Ovary (tissue), 9 donors: ENCODE measurements around the gene SLC15A5. TPM values are rescaled to one million over a fixed set of nuclear protein-coding genes. Genes with fewer than 3 reads are reported as not detected.

Experiments used
- DNase-seq, 5 donors: peaks; one replicate each; pipeline ENCODE4 v3.0.0-alpha.2; 2019 to 2020
- H3K27ac ChIP-seq, 2 donors: fragments of 200-600 bp; one replicate each; pipeline versions ENCODE4 v1.5.1 to v1.8.0; 2019 to 2022
- H3K27me3 ChIP-seq: fragments of 200-600 bp; one replicate; pipeline ENCODE4 v1.8.0; 2022
- H3K36me3 ChIP-seq: fragments of 200-600 bp; sonication (generic); one replicate; pipeline ENCODE4 v1.5.1; 2019
- H3K4me1 ChIP-seq: one replicate; pipeline ENCODE4 v1.8.1; 2013; ENCODE audit warnings: mild to moderate bottlenecking, moderate library complexity; ENCODE audit not compliant: insufficient read depth
- H3K4me3 ChIP-seq: fragments of 200-600 bp; sonication (generic); one replicate; pipeline ENCODE4 v1.5.1; 2017
- H3K9me3 ChIP-seq, 2 donors: fragments of 200-600 bp in 1 of 2; sonication (generic) in 1 of 2; one replicate each; pipeline versions ENCODE4 v1.5.1 to v1.8.1; 2013 to 2019; ENCODE audit warnings: mild to moderate bottlenecking in 1 of 2, moderate library complexity in 1 of 2
- EP300 ChIP-seq: sonication (generic); formaldehyde crosslinking; IDR thresholded peaks from one replicate; pipeline ENCODE4 v1.6.1; 2017; ENCODE audit warnings: antibody characterized with exemption
- POLR2A ChIP-seq: fragments of 450-650 bp; IDR thresholded peaks from one replicate; pipeline ENCODE4 v1.6.1; 2017; ENCODE audit warnings: antibody characterized with exemption, mild to moderate bottlenecking, moderate library complexity
- WGBS, 3 donors: extraction: QIAGEN DNeasy Blood & Tissue Kit in 1 of 3; methylation state at CpG; one replicate each; pipeline versions ENCODE4 v1.1.5 to v1.1.7; 2013 to 2017; 5-methylcytosine and 5-hydroxymethylcytosine counted together
- intact Hi-C, 4 donors: fragments of 100-400 bp; cut with DNase I; formaldehyde crosslinking; loops; one replicate each; pipeline versions ENCODE4 v1.11.0 to v1.15.1; 2022 to 2023
- polyA plus RNA-seq, 2 donors: library from polyadenylated mRNA; stranded (reverse); fragments of 200-250 nt in 1 of 2; fragments of 350-450 nt in 1 of 2; fragmentation: Illumina TruSeq in 1 of 2; extraction: RNeasy Lipid Tissue Mini Kit (QIAGEN cat#74804) in 1 of 2; gene quantifications; one replicate each; pipeline ENCODE4 v1.2.3, GENCODE V29; 2013 to 2014
- total RNA-seq, 7 donors: library from RNA; depleted of rRNA in 2 of 7; stranded (reverse); fragments of >200 nt in 2 of 7; fragmentation: NEBNext Ultra II Directional in 3 of 7; extraction: Animal tissue kit (Norgen Biotek cat#: 25700) in 3 of 7; gene quantifications; one replicate each; pipeline versions ENCODE4 v1.1.0 to v1.2.4, GENCODE V29; 2016 to 2023
- TF ChIP-seq, protein P1 (sequence below), 3 donors: fragments of 450-650 bp in 2 of 3; fragments of 200-600 bp in 1 of 3; IDR thresholded peaks; one replicate each; pipeline versions ENCODE4 v1.5.1 to v1.8.0; 2016 to 2022; ENCODE audit warnings: antibody characterized with exemption in 3 of 3, mild to moderate bottlenecking in 1 of 3
- donor health status: DM: no; HTN: no; CAD: no; lungs with moderate emphysema.
- donor health status: DM: no; HTN: no; CAD: no.
- donor health status: Bipolar disorder and iron deficiency.
- donor health status: DM: yes; HTN: yes; CAD: no.
- donor health status: DM: no; HTN: no; CAD: no.
- donor health status: DM: yes; HTN: yes; CAD: no.

SLC15A5 gene
- total and polyA plus RNA-seq, 9 donors = not detected

- no peak for DNase-seq
- no peaks in the 10 kb centered on the region for H3K4me1 ChIP-seq
- H3K27me3 ChIP-seq = no peaks in the 10 kb centered on the region
- 45 to 70% (median 57%) methylated on average over 2 of the region's 2 CpGs for WGBS, 3 donors
- TF ChIP-seq, protein P1, sequence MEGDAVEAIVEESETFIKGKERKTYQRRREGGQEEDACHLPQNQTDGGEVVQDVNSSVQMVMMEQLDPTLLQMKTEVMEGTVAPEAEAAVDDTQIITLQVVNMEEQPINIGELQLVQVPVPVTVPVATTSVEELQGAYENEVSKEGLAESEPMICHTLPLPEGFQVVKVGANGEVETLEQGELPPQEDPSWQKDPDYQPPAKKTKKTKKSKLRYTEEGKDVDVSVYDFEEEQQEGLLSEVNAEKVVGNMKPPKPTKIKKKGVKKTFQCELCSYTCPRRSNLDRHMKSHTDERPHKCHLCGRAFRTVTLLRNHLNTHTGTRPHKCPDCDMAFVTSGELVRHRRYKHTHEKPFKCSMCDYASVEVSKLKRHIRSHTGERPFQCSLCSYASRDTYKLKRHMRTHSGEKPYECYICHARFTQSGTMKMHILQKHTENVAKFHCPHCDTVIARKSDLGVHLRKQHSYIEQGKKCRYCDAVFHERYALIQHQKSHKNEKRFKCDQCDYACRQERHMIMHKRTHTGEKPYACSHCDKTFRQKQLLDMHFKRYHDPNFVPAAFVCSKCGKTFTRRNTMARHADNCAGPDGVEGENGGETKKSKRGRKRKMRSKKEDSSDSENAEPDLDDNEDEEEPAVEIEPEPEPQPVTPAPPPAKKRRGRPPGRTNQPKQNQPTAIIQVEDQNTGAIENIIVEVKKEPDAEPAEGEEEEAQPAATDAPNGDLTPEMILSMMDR (IDR thresholded peaks at IDR 0.05) = no peak
- TF ChIP-seq EP300 (no peak), POLR2A (no peak)
- intact Hi-C loops = no loop called here
- H3K9me3 ChIP-seq = no peaks in the 10 kb centered on the region
- H3K27ac ChIP-seq = no peak overlapping the region
- H3K36me3 ChIP-seq = no peaks in the 10 kb centered on the region
- no peak overlapping the region for H3K4me3 ChIP-seq
These were observed 4.6 kb upstream of the SLC15A5 start for GRCh38 chr12:16282081-16282480.

- H3K4me3 ChIP-seq = no peak overlapping the region
- TF ChIP-seq EP300 = no peak
- TF ChIP-seq, protein P1 (IDR thresholded peaks at IDR 0.05) = no peak
- no peak for TF ChIP-seq POLR2A
- WGBS, 3 donors = 63 to 82% (median 68%) methylated on average over 3 of the region's 3 CpGs
- no peak for DNase-seq
- no peaks in the 10 kb centered on the region for H3K36me3 ChIP-seq
- H3K9me3 ChIP-seq = no peaks in the 10 kb centered on the region
- no peaks in the 10 kb centered on the region for H3K4me1 ChIP-seq
- intact Hi-C loops = no loop called here
- H3K27me3 ChIP-seq = no peaks in the 10 kb centered on the region
- H3K27ac ChIP-seq = no peak overlapping the region
These were observed 3.7 kb upstream of the SLC15A5 start for GRCh38 chr12:16281157-16281556.

DNA sequence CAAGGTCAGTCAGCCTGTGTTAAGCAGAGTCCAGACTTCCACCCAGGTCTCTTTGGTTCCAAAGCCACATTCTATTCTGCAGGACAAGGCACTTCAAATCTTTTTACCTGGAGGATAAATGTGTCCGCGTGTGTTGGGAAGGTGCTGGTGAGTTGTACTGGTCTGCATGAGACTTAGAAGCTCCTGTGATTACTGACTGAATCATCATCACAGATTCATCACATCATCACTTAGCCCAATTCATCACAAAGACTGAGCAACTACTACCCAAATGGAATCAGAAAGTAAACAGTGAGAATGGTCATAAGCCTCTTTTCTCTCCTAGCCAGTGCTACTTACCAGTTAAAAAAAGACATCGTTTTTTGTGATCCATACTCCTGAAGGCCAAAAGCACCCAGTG is 5.3 kb downstream of the SLC15A5 start:
- H3K27ac ChIP-seq = no peak overlapping the region
- no peaks in the 10 kb centered on the region for H3K9me3 ChIP-seq
- H3K4me1 ChIP-seq = no peaks in the 10 kb centered on the region
- H3K36me3 ChIP-seq = no peaks in the 10 kb centered on the region
- no peaks in the 10 kb centered on the region for H3K27me3 ChIP-seq
- intact Hi-C loops = no loop called here
- 65 to 80% (median 78%) methylated on average over 3 of the region's 3 CpGs for WGBS, 3 donors
- no peak for DNase-seq
- TF ChIP-seq EP300 = no peak
- TF ChIP-seq POLR2A = no peak
- TF ChIP-seq, protein P1 (IDR thresholded peaks at IDR 0.05) = no peak
- no peak overlapping the region for H3K4me3 ChIP-seq

GRCh38 chr12:16271062-16271461 is 6.4 kb downstream of the SLC15A5 start:
- Histone ChIP-seq H3K9me3 (no peaks in the 10 kb centered on the region), H3K4me3 (no peak overlapping the region), H3K27me3 (no peaks in the 10 kb centered on the region), H3K27ac (no peak overlapping the region), H3K4me1 (no peaks in the 10 kb centered on the region), H3K36me3 (no peaks in the 10 kb centered on the region)
- no peak for DNase-seq
- TF ChIP-seq POLR2A (no peak), EP300 (no peak)
- TF ChIP-seq, protein P1 (IDR thresholded peaks at IDR 0.05) = no peak
- 6 to 12% (median 7%) methylated on average over 1 of the region's 1 CpG for WGBS, 3 donors
- intact Hi-C loops = no loop called here

DNA sequence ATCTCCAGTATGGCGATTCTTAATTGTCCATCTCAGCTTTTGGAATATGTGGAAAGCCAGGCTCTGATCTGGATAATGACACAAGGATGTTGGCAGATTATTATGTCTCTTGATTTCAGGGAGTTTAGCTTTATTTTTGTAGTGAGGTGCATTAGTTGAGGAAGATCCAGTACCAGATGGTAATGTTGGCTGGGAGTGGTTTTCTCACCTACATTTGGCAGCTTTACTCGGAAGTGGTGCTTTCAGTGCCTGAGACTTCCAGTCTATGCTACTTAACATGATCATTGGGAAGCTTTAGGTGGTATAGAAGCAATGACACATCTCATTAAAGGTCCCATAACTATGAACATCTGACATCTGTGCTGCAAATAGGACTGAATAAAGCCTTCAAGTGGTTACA is 7.5 kb downstream of the SLC15A5 start:
- 70 to 79% (median 76%) methylated on average over 2 of the region's 2 CpGs for WGBS, 3 donors
- Histone ChIP-seq H3K27ac (no peak overlapping the region), H3K4me1 (no peaks in the 10 kb centered on the region), H3K4me3 (no peak overlapping the region), H3K9me3 (no peaks in the 10 kb centered on the region), H3K36me3 (no peaks in the 10 kb centered on the region), H3K27me3 (no peaks in the 10 kb centered on the region)
- intact Hi-C loops = no loop called here
- TF ChIP-seq EP300 = no peak
- DNase-seq = no peak
